ENCODE measurements around the gene METTL1.
A peak's percentile ranks its signal among the peaks of the same experiment; 100 is the strongest.

METTL1 gene

GRCh38 chr12:57769594-57769993 lies 2.3 kb downstream of the METTL1 start:
- no peak for DNase-seq

GRCh38 chr12:57767876-57768275 lies 4.0 kb downstream of the METTL1 start:
- DNase-seq: no peak

- DNase-seq: no peak
Measured at GRCh38 chr12:57767305-57767698, 4.6 kb downstream of the METTL1 start.

- DNase-seq: no peak
Measured at GRCh38 chr12:57766464-57767304, 5.2 kb downstream of the METTL1 start, which contains the start of gene CYP27B1. TSS of gene CYP27B1 (minus strand) at chr12:57767078. CDS start at chr12:57767041, 37 bp downstream.

- DNase-seq: no peak
Measured at GRCh38 chr12:57765698-57766463, 6.0 kb downstream of the METTL1 start.

GRCh38 chr12:57765003-57765697 lies 6.8 kb downstream of the METTL1 start:
- no peak for DNase-seq

- no peak for DNase-seq
Measured at GRCh38 chr12:57764662-57765002, 7.3 kb downstream of the METTL1 start.

- no peak for DNase-seq
Measured at GRCh38 chr12:57763881-57764661, 7.8 kb downstream of the METTL1 start.

GRCh38 chr12:57762463-57762862 lies 9.4 kb downstream of the METTL1 start:
- no peak for DNase-seq

GRCh38 chr12:57761391-57761998 lies 10.4 kb downstream of the METTL1 start:
- DNase-seq: no peak

GRCh38 chr12:57760347-57760982 lies 11.4 kb downstream of the METTL1 start:
- no peak for DNase-seq

- DNase-seq: peak in 8 of 56 donors; percentile 9 to 39 (median 23)
Measured at GRCh38 chr12:57759360-57759980, 12.4 kb downstream of the METTL1 start.

GRCh38 chr12:57758552-57759359 lies 13.1 kb downstream of the METTL1 start:
- DNase-seq: no peak

- DNase-seq: no peak
Measured at GRCh38 chr12:57757771-57758170, 14.1 kb downstream of the METTL1 start.

- peak in 4 of 56 donors; percentile 13 to 25 (median 16) for DNase-seq
Measured at GRCh38 chr12:57756406-57757341, 15.2 kb downstream of the METTL1 start.

GRCh38 chr12:57755454-57756372 lies 16.2 kb downstream of the METTL1 start:
- DNase-seq: peak in 4 of 56 donors; percentile 14 to 58 (median 37)

- no peak for DNase-seq
Measured at GRCh38 chr12:57755194-57755453, 16.8 kb downstream of the METTL1 start.

Data from nucleus accumbens (tissue), 56 donors.